Activated CD4-positive, alpha-beta T cell treated with anti-CD3 and anti-CD28 coated beads for 4 hours (primary cell): ENCODE results near the gene GAB1.

ENCODE experiments used
- DNase-seq, 2 donors: peaks; one replicate each; pipeline ENCODE4 v3.0.0-alpha.2; 2020

Gene GAB1

DNA sequence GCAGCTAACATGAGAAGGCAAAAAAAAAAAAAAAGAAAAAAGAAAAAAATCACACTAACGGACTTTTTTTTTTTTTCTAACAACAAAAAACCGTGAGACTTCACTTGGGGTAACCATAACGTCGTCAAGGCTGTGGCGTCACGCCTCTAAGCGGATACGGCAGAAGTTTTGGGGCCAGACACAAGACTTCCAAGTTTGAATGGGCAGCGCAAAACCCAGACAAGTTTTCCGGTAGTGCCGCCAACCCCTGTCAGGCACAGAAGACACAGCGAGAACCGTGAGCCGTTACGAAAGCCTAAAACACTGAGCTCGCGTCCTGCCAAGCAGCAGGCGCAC lies 176.3 kb downstream of the GAB1 start:
- no peak for DNase-seq

GRCh38 chr4:143513314-143514168 lies 176.9 kb downstream of the GAB1 start, which contains the start of gene SMARCA5:
Gene SMARCA5, plus strand, starts transcription at chr4:143513702. Its CDS starts 223 bp downstream, at chr4:143513925.
- DNase-seq = peak; percentile 93 to 95

DNA sequence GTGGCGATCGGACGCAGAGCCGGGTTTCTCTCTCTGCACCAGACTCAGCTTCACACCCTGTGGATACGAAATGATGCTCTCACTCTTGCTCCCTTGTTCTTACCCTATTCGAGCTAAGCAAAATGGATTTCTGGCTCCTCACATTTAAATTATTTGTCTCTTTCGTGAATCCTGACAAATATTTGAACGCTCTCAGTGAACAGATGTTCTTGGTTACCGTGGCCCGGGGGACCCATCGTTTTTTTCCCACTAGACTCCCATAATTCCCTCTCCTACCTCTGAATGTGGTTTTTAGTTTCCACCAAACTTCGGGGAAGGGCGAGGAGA lies 177.5 kb downstream of the GAB1 start:
- no peak for DNase-seq

DNA sequence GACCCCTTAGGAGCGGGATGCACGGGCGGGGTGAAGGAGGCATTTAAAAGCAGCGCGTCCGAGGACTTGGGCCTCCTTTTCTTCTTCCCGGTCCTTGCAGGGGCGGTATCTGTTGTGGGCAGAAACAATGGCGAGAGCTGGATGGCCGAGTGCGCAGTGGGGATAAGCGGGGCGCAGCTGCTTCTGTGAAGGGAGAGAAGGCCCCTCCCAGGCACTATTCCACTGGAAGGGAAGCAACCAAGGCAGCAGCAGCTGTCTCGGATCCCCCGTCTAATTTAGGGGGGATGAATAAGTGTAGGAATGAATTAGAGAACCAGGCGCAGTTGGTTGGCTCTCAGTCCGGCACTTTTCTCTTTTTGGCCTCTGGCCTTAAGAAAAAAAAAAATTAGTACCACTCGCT lies 177.8 kb downstream of the GAB1 start:
- peak; percentile 0 to 7 for DNase-seq

DNA sequence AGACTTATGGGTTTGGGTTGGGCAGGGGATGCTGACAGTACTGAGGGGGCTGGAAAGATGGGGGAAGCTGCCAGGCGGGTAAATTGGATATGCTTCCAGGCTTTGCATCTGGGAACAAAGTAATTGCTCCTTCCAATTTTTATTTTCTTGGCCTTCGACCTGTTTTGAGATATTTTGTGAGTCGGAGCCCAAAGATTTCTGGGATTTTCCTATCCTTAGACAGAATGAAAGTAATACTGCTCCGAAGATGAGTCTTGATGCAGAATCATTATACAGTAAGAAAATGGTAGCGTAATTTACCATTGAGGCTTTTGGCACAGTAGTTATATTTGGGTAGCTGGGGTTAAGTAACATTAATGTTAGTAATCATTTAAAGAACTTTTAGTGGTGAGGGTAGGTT lies 178.2 kb downstream of the GAB1 start:
- DNase-seq = no peak

DNA sequence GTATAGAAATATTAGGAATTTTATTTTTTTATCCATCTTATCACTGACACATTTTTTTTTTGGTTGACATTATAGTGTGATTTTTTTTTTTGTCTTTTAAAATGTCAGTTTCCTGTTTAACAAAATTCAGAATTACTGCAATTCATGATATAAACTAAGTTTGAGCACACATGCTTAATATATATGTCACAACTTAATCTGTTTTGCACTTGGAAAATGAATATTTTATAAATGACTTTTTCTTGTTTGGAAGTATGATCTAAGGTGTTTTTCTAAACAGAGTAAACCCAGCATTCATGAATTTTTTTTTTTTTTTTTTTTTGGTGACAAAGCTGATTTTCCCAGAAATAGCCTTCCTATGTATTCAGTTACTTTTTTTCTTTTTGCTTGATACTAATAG lies 179.2 kb downstream of the GAB1 start:
- DNase-seq = no peak

- DNase-seq = no peak
Measured at GRCh38 chr4:143517764-143518163, 181.1 kb downstream of the GAB1 start.
